Activated CD8-positive, alpha-beta T cell treated with anti-CD3 and anti-CD28 coated beads for 36 hours (primary cell): Measurements from ENCODE around the gene HFM1. TPM values are rescaled to one million over a fixed set of nuclear protein-coding genes. Genes with fewer than 3 reads are reported as not detected.
A peak's percentile ranks its signal among the peaks of the same experiment; 100 is the strongest.

Source experiments
- ATAC-seq: fragments of 200-7000 bp; cut with Tn5 transposase; one replicate; pipeline ENCODE4 v1.10.0; 2021; ENCODE audit warnings: mild to moderate bottlenecking, moderate library complexity
- CTCF ChIA-PET: fragments of 350-600 bp; sonication (Branson Sonifier 250); formaldehyde crosslinking; loops from one replicate; lab custom pipeline; 2021; ENCODE audit warnings: antibody characterized with exemption; lab: Charles Lee
- POLR2A ChIA-PET: fragments of 350-600 bp; sonication (Branson Sonifier 250); formaldehyde crosslinking; loops from one replicate; lab custom pipeline; 2021; ENCODE audit warnings: antibody characterized with exemption; lab: Charles Lee
- DNase-seq: peaks from one replicate; pipeline ENCODE4 v3.0.0-alpha.2; 2020
- H3K27ac Mint-ChIP-seq: one replicate; pipeline ENCODE4 v1.8.0; 2021; ENCODE audit warnings: mild to moderate bottlenecking, mixed read lengths
- H3K27me3 Mint-ChIP-seq: one replicate; pipeline ENCODE4 v1.8.0; 2021; ENCODE audit warnings: mixed read lengths
- H3K36me3 Mint-ChIP-seq: one replicate; pipeline ENCODE4 v1.8.0; 2021; ENCODE audit warnings: low read depth, mixed read lengths
- H3K4me1 Mint-ChIP-seq: one replicate; pipeline ENCODE4 v1.8.0; 2021; ENCODE audit warnings: low read depth, mixed read lengths
- H3K4me3 Mint-ChIP-seq: one replicate; pipeline ENCODE4 v1.8.0; 2021; ENCODE audit warnings: mild to moderate bottlenecking, moderate library complexity, mixed read lengths
- H3K9me3 Mint-ChIP-seq: one replicate; pipeline ENCODE4 v1.8.0; 2021; ENCODE audit warnings: mixed read lengths
- CTCF ChIP-seq: fragments of 200-600 bp; IDR thresholded peaks from one replicate; pipeline ENCODE4 v1.8.0; 2022; ENCODE audit warnings: antibody characterized with exemption, mild to moderate bottlenecking
- intact Hi-C: fragments of 100-400 bp; cut with micrococcal nuclease; formaldehyde crosslinking; loops from one replicate; pipeline ENCODE4 v1.10.0; 2022
- total RNA-seq, 2 experiments: library from RNA; stranded (reverse); gene quantifications; one replicate each; pipeline ENCODE4 v1.2.3, GENCODE V29; 2021

HFM1 gene
- total RNA-seq, 2 experiments from 2014 or later, result 0.47 TPM; not detected in 1

- ATAC-seq, result no peak
- POLR2A ChIA-PET, result no interaction called here
- intact Hi-C loops, result loop anchor here (2.0 to 5.0 kb wide), 3 partner anchors 116 to 643 kb away; partner anchors contain the start of gene HFM1
Observed at GRCh38 chr1:91283421-91283726, 121.3 kb downstream of the HFM1 start.

GRCh38 chr1:91282695-91283420 is 121.8 kb downstream of the HFM1 start:
- CTCF ChIA-PET, result interaction anchor here (0.7 to 5.5 kb wide), 16 partner anchors 8 to 646 kb away, joined by 3 to 22 read pairs (median 3); partner anchors contain the start of gene CDC7
- H3K4me3 Mint-ChIP-seq, result no peak overlapping the region

More at GRCh38 chr1:91283421-91283726, 121.3 kb downstream of the HFM1 start:
- no peaks in the 10 kb centered on the region for H3K36me3 Mint-ChIP-seq
- H3K27ac Mint-ChIP-seq, result no peak overlapping the region
- no peak overlapping the region for H3K4me3 Mint-ChIP-seq
- peaks cover 5% of the 10 kb centered on the region for H3K27me3 Mint-ChIP-seq
- H3K9me3 Mint-ChIP-seq, result no peaks in the 10 kb centered on the region
- TF ChIP-seq CTCF, result no peak
- DNase-seq, result no peak
- H3K4me1 Mint-ChIP-seq, result no peaks in the 10 kb centered on the region
- CTCF ChIA-PET, result interaction anchor here (0.7 to 5.5 kb wide), 15 partner anchors 9 to 645 kb away, joined by 3 to 22 read pairs (median 3); partner anchors contain the start of gene CDC7

GRCh38 chr1:91281782-91282181 is 122.9 kb downstream of the HFM1 start:
- POLR2A ChIA-PET, result no interaction called here
- TF ChIP-seq CTCF, result no peak

More at GRCh38 chr1:91282695-91283420, 121.8 kb downstream of the HFM1 start:
- peaks cover 8% of the 10 kb centered on the region for H3K27me3 Mint-ChIP-seq
- peak; percentile 84 for TF ChIP-seq CTCF
- POLR2A ChIA-PET, result no interaction called here
- no peaks in the 10 kb centered on the region for H3K9me3 Mint-ChIP-seq
- DNase-seq, result peak; percentile 60
- intact Hi-C loops, result loop anchor here (2.0 to 5.0 kb wide), 3 partner anchors 116 to 644 kb away; partner anchors contain the start of gene HFM1
- ATAC-seq, result no peak
- H3K27ac Mint-ChIP-seq, result no peak overlapping the region
- no peaks in the 10 kb centered on the region for H3K4me1 Mint-ChIP-seq
- no peaks in the 10 kb centered on the region for H3K36me3 Mint-ChIP-seq

GRCh38 chr1:91278754-91279153 is 125.9 kb downstream of the HFM1 start:
- CTCF ChIA-PET, result interaction anchor here (1.0 to 2.7 kb wide), 4 partner anchors 9 to 700 kb away, joined by 3 to 31 read pairs (median 6); no protein-coding TSS in a partner anchor
- Mint-ChIP-seq H3K4me1 (no peaks in the 10 kb centered on the region), H3K9me3 (no peaks in the 10 kb centered on the region), H3K4me3 (no peak overlapping the region), H3K36me3 (no peaks in the 10 kb centered on the region), H3K27me3 (peaks cover 6% of the 10 kb centered on the region), H3K27ac (no peak overlapping the region)
- TF ChIP-seq CTCF, result no peak
- DNase-seq, result no peak
- POLR2A ChIA-PET, result no interaction called here
- ATAC-seq, result no peak
- intact Hi-C loops, result no loop called here

More at GRCh38 chr1:91281782-91282181, 122.9 kb downstream of the HFM1 start:
- no peaks in the 10 kb centered on the region for H3K4me1 Mint-ChIP-seq
- H3K4me3 Mint-ChIP-seq, result no peak overlapping the region
- H3K27me3 Mint-ChIP-seq, result peaks cover 8% of the 10 kb centered on the region
- no peaks in the 10 kb centered on the region for H3K36me3 Mint-ChIP-seq
- no peaks in the 10 kb centered on the region for H3K9me3 Mint-ChIP-seq
- CTCF ChIA-PET, result interaction anchor here (1.1 to 5.5 kb wide), 3 partner anchors 116 to 647 kb away, joined by 3 to 22 read pairs (median 16); partner anchors contain the start of gene HFM1
- DNase-seq (no peak), ATAC-seq (no peak)
- no peak overlapping the region for H3K27ac Mint-ChIP-seq
- intact Hi-C loops, result loop anchor here (2.0 to 5.0 kb wide), 3 partner anchors 114 to 645 kb away; partner anchors contain the start of gene HFM1

GRCh38 chr1:91273875-91274274 is 130.8 kb downstream of the HFM1 start:
- Mint-ChIP-seq H3K27ac (no peak overlapping the region), H3K27me3 (peaks cover 4% of the 10 kb centered on the region), H3K4me1 (no peaks in the 10 kb centered on the region), H3K4me3 (no peak overlapping the region), H3K9me3 (no peaks in the 10 kb centered on the region), H3K36me3 (no peaks in the 10 kb centered on the region)
- no peak for TF ChIP-seq CTCF
- intact Hi-C loops, result no loop called here
- no peak for DNase-seq
- CTCF ChIA-PET, result no interaction called here
- no peak for ATAC-seq
- POLR2A ChIA-PET, result no interaction called here
